ENCODE data around the gene F5.
A peak's percentile ranks its signal among the peaks of the same experiment; 100 is the strongest.

Gene F5

DNA sequence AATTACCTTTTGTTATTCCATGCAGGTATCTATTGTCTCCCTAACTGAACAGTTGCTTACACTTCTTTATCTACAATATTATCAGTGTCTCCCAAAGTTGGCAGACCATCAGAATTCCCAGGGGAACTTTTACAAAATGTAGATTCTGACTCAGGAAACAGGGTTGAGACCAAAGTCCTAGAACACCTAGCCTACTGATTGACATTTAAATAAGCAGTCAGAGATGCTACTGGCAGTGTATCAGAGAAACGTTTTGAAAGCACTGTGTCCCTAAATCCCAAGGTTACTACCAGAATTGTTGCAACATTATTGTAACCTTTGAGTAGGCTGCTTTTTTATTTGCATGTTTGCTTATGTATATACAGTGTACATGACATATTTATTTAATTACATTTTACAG lies 1.8 kb upstream of the F5 start:
- no peak for DNase-seq

DNA sequence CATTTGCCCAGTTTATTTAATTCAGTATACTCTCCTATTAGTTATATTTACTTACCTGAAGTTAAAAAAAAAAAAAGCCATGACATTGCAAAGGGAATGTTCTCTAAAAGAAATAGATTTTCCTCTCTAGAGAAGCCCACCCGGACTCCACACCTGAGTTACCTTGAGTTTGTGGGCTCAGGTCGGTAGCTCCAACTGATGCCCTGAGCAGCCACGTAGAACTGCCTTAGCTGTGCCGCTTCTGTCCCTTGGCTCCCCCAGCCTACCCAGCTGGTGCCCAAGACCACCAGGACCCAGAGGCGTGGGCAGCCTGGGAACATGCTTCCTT lies 250 bp downstream of the F5 start:
- no peak for DNase-seq

DNA sequence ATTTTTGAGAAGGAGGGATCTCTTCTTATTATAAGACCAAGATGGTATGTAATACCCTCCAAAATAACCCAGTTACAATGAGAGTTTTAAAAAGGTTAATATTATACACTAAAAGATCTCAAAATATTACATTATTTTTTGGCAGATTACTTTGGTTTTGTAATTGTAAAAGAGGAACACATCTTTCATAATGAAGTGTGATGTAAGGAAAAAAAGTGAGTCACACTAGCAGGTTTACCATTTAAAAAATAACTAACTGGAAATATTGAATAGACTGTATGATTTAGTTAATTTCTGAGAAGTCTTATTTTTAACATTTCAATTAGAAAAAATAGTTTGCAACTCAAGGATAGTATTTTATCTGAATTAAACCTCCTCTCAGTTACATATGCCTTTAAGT lies 1.1 kb downstream of the F5 start:
- DNase-seq: no peak

- no peak for DNase-seq
Measured at GRCh38 chr1:169584483-169585144, 1.7 kb downstream of the F5 start.

DNA sequence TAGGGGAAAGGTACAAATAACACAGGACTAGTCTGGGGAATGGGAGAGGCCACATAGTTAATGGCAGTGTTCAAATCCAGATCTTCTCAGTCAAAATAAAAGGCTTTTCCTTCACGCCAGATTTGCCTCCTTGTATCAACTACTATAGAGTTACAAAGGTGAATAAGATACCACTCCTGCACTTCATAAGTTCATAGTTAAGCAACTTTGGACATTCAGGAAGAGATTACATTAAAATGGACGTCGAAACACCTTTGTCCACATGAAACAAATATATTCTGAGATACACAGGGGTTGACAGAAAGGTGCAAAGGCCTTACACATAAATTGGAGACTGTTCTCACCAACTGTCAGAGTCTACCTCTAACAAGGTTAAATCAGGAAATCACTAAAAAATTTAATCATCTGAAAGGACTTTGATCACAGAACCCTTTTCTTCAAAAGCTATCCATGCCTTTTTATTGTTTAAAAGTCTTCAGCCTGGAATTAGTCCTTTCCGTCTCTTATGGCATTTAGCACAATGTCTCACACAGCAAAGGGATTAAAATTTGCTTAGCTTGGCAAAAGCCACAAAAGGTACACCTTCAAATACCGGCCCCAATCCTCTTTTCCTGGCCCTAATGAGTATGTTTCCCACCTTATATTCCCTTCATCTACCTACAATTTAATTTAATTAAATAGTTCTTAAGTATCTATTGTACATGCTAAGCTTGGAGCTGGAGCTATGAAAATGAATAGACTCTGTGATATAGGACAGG lies 8.1 kb downstream of the F5 start:
- no peak for DNase-seq

DNA sequence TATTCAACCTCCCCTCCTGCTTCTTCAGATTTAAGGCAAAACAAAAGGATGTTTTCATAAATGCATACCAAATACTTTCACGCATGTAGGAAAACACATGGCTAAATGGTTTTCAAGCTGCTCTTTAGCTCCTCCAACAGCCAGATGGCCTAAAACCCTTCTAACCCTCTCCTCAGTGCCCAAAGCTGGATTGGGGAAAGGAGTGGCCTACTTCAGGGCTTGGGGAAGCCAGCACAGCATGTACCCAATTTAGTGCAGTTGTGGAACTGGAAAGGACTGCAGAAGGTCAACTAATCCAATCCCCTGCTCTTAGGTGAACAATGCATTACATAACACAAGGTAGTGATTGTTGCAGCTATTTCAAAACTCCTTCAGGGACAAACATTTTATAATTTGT lies 9.3 kb downstream of the F5 start:
- DNase-seq: no peak

GRCh38 chr1:169576241-169576934 lies 9.9 kb downstream of the F5 start:
- DNase-seq: peak; percentile 18

GRCh38 chr1:169574336-169574735 lies 11.9 kb downstream of the F5 start:
- no peak for DNase-seq

DNA sequence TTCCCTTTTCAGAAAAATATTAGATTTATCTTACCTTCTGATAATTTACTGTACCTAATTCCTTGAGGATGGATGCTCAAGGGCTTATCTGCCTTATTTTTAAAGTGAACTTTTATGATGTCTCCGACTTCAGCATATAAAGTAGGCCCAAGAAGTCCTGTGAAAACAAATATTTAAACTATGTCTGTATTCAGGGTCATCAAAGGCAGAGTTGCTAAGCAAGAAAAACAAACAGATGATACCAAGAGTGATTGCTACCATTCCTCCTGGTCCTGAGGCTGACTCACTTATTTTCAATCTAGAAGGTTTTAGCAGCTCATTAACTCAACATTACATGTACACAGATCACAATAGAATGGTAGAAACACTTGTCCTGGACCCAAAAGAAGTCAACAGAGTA lies 14.1 kb downstream of the F5 start:
- no peak for DNase-seq

GRCh38 chr1:169571450-169571849 lies 14.8 kb downstream of the F5 start:
- no peak for DNase-seq

DNA sequence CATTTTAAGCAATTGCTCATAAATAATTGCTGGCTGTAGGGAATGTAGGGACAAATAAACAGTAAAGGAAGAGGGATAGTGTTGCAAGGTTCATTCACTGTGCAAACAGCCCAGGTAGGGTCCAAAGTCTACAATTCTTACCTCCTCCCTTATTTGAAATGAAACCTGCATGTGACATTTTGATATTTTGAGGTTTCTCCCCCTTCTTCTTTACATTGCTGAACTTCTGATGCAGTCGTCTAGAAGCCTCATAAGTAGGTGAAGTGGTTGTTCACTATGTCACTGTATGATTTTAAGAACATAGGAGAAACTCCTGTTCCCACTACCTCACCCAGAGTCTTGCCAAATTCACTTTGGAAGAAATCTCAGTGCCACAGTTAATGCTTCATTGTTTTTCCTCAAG lies 16.1 kb downstream of the F5 start:
- DNase-seq: no peak

- no peak for DNase-seq
Measured at GRCh38 chr1:169568497-169568896, 17.8 kb downstream of the F5 start.

GRCh38 chr1:169565335-169566271 lies 20.7 kb downstream of the F5 start:
- DNase-seq: no peak

GRCh38 chr1:169563650-169564049 lies 22.6 kb downstream of the F5 start:
- DNase-seq: no peak

GRCh38 chr1:169563019-169563615 lies 23.2 kb downstream of the F5 start:
- no peak for DNase-seq

DNA sequence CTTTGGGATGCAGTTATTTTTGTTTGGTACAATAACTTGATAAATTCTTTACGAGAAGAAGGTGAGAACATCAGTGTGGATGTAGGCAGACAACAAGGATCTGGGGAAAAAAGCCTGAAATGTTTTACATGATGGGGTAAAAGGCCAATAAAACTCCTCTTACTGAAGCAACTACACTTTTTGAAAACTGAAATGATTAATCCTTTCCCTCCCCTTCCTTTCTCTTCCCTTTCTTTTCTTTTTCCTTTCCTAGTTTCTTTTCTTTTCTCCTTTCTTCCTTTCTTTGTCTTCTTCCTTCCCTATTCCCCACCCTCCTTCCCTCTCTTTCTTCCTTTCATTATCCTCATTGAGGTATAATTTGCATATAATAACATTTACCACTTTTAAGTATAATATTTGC lies 24.6 kb downstream of the F5 start:
- no peak for DNase-seq

DNA sequence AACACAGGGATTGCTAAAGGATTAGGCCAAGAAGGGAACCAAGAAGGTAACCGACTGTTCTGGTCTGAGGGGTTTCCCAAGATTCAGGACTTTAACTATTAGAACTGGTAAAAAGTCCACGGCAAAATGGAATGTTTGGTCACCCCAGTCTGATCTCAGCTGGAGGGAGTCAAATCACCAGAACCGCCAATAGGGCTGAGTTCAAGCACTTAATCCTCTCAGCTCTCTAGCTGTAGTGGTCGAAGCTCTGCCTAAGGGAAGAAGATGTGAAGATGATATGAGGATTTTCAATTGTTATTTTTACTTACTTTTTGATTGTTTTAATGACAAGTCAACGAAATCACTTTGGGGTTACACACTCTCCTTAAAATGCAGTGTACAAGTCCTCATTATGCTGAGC lies 29.1 kb downstream of the F5 start:
- no peak for DNase-seq

DNA sequence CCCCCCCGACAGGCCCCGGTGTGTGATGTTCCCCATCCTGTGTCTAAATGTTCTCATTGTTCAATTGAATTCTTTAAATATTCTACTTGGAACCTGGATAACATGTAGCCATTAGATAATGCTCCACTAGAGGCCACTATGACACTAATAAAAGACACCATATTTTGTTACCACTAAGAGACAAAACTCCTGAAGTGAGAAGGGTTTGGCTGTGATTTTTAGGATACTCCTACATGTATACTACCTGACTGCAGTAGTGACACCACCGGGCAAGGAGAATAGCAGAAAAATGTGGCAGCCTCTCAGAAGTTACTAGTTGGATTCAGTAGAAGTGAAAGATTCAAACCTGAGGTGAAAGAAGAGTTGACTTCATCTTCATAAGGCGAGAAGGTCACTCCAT lies 36.0 kb downstream of the F5 start:
- peak; percentile 5 for DNase-seq

DNA sequence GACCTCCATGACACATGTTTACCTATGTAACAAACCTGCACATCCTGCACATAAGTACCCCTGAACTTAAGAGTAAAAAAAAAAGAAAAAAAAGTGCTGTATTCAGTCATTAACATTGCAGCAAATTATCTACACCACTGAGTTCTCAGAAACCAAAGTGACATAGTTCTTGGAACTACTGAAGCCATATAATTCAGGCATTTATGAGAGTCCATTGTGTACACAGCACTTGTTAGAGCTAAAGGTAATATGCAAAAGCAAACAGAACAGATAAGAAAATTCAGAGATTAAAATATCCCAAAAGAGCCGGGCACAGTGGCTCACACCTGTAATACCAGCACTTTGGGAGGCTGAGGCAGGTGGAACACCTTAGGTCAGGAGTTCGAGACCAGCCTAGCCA lies 38.0 kb downstream of the F5 start:
- no peak for DNase-seq

GRCh38 chr1:169546087-169546995 lies 39.9 kb downstream of the F5 start:
- DNase-seq: peak; percentile 10

DNA sequence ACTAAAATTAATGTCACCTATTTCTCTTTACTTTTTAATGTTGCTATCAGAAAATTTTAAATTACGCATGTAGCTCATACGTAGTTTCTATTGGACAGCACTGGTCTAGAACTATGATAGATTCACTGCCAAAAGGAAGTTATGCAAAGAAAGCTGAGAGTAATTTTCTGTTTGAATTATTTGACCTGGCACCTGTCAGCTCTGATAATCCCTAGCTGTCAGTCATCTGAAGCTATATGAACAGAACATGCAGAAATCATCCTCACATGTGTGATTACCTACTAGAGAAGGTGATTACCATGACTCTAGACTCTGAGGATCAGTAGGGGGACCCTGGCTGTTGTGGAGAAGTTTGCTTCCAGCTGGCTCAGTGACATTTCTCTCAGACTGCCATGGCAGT lies 40.8 kb downstream of the F5 start:
- DNase-seq: no peak
